Stimulated activated CD8-positive, alpha-beta memory T cell treated with anti-CD3 and anti-CD28 coated beads, Interleukin-4, amount 100 ng/mL, for 48 hours (primary cell): ENCODE data around the gene KDM2B.
"Not testable (repeated sequence)": the region's sequence is repeated elsewhere in the genome, so short reads cannot be mapped to it uniquely, and the experiment has no call there.

ENCODE experiments used
- DNase-seq: peaks from one replicate; pipeline ENCODE4 v3.0.0-alpha.2; 2020

KDM2B gene

DNA sequence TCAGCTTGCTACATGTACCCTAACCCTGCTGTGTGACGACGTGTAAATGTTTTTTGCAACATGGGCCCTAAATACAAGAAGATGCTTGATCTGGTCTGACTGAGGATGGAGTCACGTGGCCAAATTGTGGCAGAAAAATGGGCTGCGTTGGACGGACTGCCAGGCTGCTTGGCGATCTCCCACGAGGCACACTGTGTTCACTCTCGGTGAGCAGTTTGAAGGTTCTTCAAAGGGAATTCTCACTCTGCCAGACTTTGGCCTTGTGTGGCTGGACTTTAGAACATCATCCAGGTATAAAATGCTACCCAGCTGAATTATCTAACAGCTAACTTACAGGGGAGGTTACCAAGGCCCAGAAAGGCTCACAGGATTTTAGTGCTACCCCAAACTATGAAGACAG lies 85.1 kb downstream of the KDM2B start:
- no peak for DNase-seq

DNA sequence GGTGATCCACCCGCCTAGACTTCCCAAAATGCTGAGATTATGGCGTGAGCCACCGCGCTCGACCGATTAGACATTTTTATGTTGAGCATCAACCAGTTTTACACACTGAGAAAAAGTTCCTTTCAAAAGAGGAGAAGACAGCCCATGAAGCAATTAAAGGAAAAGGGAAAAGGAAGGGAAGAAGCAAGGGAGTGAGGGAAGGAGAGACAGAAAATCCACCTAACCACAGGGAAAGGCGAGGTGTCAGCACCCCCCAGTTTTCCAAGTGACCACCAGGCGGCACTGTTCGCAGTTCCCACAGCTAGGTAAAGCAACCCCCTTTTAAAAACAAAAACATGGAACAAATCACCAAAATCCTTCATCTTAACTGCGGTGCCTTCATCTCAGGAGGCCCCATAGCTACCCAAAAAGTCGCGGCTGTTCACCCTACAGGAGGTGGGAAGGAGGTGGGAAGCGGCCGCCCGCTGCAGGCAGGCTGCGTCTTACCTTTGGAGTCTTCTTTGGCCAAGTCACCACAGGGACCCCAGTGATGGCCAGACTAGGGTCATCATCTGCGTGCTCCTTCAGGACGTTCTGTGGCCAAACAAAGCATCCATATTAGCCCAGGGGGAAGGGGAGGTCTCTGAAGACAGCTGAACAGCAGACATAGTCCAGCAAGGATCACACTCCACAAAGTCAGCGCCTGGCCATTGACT lies 86.6 kb downstream of the KDM2B start:
- peak; percentile 79 for DNase-seq

GRCh38 chr12:121490401-121491281 lies 90.2 kb downstream of the KDM2B start:
- no peak for DNase-seq

DNA sequence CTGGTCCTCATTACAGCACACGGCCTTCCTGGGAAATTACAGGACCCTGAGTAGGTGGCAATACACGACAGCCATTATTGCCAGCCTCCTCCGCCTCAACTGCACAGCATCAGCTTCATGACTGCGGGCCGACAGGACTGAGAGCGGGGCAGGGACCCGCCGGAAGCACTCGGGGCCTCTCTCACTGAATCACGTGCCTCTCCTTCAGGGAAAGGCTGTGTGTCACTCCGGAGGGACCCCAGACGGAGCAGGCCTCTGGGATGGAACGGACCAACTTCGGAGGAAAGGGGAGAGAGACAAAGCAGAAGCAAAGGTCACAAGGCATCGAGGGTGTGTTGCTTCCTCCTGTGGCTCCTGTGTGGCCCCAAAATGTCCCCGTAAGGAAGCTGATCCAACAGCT lies 90.9 kb downstream of the KDM2B start:
- no peak for DNase-seq

GRCh38 chr12:121484967-121485366 lies 95.9 kb downstream of the KDM2B start:
- DNase-seq, result no peak

DNA sequence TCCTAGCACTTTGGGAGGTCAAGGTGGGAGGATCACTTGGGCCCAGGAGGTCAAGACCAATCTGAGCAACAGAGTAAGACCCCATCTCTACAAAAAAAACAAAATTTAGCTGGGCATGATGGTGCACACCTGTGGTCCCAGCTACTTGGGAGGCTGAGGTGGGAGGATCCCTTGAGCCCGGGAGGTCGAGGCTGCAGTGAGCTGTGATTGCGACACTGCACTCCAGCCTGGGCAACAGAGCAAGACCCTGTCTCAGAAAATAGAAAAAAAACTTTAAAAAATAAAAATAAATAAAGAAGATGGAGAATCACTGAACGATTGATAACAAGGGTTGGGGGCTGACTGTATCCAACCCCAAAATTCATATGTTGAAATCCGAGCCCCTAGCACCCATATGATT lies 96.3 kb downstream of the KDM2B start:
- not testable (repeated sequence) for DNase-seq

DNA sequence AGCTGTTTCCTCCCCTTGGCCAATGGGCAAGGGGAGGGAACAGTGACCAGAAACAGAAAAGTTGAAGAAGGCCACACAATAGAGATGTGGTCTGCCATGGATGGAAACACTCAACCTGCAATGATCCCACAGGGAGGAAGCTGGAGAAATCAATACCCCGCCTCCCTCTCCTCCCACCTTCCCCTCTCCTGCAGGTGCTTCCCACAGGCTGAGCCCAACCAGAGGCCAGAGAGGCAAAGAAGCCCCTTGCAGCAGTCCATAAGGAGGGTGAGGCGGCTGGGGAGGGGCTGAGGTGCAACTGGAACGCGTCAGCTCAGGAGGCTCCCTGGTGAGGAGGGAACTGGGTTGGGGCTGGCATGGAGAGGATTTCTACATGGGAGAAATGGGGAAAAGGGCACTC lies 96.9 kb downstream of the KDM2B start:
- no peak for DNase-seq

- no peak for DNase-seq
Observed at GRCh38 chr12:121476477-121476876, 104.3 kb downstream of the KDM2B start.

GRCh38 chr12:121475279-121475678 lies 105.5 kb downstream of the KDM2B start:
- no peak for DNase-seq

GRCh38 chr12:121472150-121472905 lies 108.5 kb downstream of the KDM2B start:
- DNase-seq, result no peak

- DNase-seq, result no peak
Observed at GRCh38 chr12:121470751-121471150, 110.1 kb downstream of the KDM2B start.

DNA sequence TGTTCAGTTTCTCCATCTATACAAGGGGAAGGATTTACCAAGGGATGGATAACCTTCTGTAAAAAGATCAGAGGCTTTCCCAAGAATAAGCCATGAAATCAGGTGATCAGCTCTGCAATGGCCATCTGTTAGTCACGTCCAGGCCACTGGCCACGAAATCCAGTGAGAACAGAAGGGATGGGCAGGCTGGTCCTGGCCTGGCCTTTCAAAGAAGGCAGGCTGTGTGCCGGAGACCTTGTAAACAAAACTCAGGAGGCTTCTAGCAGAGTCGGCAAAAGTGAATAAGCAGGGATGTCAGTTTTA lies 112.4 kb downstream of the KDM2B start:
- no peak for DNase-seq

GRCh38 chr12:121467638-121468498 lies 113.0 kb downstream of the KDM2B start:
- DNase-seq, result no peak

- DNase-seq, result peak; percentile 90
Observed at GRCh38 chr12:121466794-121467637, 113.8 kb downstream of the KDM2B start.

- DNase-seq, result peak; percentile 60
Observed at GRCh38 chr12:121465921-121466793, 114.7 kb downstream of the KDM2B start.

- no peak for DNase-seq
Observed at GRCh38 chr12:121464331-121464730, 116.5 kb downstream of the KDM2B start.

DNA sequence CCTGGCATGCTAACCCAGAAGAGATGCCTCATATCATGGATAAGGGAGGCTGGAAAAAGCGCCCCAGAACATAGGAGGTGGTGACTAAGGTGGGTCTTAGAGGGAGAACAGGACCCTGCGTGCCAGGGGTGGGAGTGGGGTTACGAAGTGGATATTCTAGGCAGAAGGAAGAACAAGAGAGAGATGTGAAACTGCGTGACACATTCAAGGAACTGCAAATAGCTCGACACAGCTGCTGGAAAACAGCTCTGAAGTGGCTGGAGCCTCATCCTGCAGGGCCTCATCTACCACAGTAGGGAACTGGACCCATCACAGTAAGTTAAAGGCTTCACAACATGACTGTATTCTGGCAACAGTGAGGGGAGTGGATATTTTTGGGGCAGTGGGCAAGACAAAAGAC lies 119.8 kb downstream of the KDM2B start:
- no peak for DNase-seq

DNA sequence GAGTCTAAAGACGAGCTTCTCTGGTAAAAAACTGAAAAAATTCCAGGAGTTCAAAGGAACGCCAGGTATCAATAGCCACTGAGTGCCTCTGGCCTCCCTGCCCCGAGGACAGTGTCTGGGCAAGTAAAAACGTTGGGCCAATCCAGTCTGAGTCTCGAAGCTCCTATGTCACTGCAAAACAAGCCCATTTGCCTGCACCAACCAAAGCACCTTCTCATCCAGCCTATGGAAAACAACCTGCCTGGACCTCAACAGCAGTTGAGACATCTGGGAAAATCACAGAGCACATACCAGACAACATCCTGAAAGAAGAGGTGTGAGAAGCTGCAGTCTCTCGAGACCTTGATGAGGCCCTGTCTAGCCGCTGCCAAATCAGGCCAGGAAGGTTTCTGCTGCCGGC lies 124.3 kb downstream of the KDM2B start:
- DNase-seq, result no peak

DNA sequence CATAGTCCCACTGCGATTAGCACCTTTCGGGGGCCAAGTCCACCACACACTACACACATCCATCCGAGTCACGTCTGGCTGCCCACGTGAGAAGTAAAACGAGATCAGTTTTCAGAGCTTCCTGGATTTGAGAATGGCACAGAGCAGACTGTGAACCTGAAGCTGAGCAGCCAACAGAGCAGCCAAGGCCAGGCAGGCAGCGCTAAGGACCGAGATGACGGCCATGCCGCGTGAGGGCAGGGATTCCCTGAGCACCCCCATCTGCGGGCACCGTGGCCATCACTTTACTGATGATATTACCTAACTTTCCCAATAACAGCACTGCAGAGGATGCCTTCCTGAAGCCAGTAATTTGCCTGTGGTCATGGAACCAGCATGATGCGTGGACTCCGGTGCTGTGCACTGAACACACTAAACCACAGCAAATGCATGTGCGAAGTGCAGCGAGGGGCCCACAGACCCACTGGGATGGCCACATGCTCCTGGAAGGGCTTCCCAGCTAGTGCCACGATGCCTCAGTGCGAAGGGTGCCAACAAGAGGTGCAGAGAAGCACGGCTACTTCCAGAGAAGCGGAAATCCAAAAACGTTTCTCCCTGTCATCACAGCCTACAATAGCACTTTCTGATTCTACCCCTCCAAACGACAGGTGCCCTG lies 124.9 kb downstream of the KDM2B start:
- DNase-seq, result no peak

GRCh38 chr12:121454921-121455320 lies 125.9 kb downstream of the KDM2B start:
- no peak for DNase-seq
